A549 (cell line): ENCODE measurements around the gene NAT8. TPM values are rescaled to one million over a fixed set of nuclear protein-coding genes. Genes with fewer than 3 reads are reported as not detected.
A peak's percentile ranks its signal among the peaks of the same experiment; 100 is the strongest.
"Not testable (repeated sequence)": the region's sequence is repeated elsewhere in the genome, so short reads cannot be mapped to it uniquely, and the experiment has no call there.

ENCODE experiments used
- ATAC-seq, 2 experiments: fragments of 200-7000 bp in 1 of 2; fragments of >200 bp in 1 of 2; cut with Nextera tagmentation in 1 of 2; cut with Tn5 transposase in 1 of 2; 3 replicates each; pipeline versions ENCODE4 v1.8.0 to v1.9.1; 2018 to 2020; ENCODE audit warnings: mild to moderate bottlenecking in 1 of 2, moderate library complexity in 1 of 2
- CTCF ChIA-PET: fragments of 300-600 bp; sonication (Branson Sonifier 250); formaldehyde crosslinking; extraction: SDS; loops from one replicate; lab custom pipeline; 2021; ENCODE audit warnings: antibody characterized with exemption, inconsistent platforms; lab: Yijun Ruan, JAX
- POLR2A ChIA-PET: fragments of 350-600 bp; formaldehyde crosslinking; extraction: SDS; loops from one replicate; lab custom pipeline; 2021; ENCODE audit warnings: antibody characterized with exemption, inconsistent platforms; lab: Yijun Ruan, JAX
- DNase-seq, 2 experiments: peaks; one replicate each; pipeline versions ENCODE4 v3.0.0 to v3.0.0-alpha.2; 2011 to 2016; ENCODE audit warnings: low read depth in 1 of 2, low spot score in 1 of 2
- FAIRE-seq: peaks from 2 replicates; lab custom pipeline; 2011; peaks lifted over from hg19 to GRCh38; lab: Jason Lieb, UNC
- H3K27ac ChIP-seq, 2 experiments: fragments of >200 bp; sonication (Bioruptor Twin); formaldehyde crosslinking; 3 replicates each; pipeline ENCODE4 v1.5.1; 2016 to 2017
- H3K4me1 ChIP-seq: fragments of >200 bp; sonication (Bioruptor Twin); formaldehyde crosslinking; 3 replicates; pipeline ENCODE4 v1.6.1; 2016
- H3K4me2 ChIP-seq: fragments of >200 bp; sonication (Bioruptor Twin); formaldehyde crosslinking; 3 replicates; pipeline ENCODE4 v1.6.1; 2016
- H3K4me3 ChIP-seq: fragments of >200 bp; sonication (Bioruptor Twin); formaldehyde crosslinking; 3 replicates; pipeline ENCODE4 v1.5.1; 2016
- H3K9me3 ChIP-seq: fragments of >200 bp; sonication (Bioruptor Twin); formaldehyde crosslinking; 3 replicates; pipeline ENCODE4 v1.6.1; 2016
- CBX8 ChIP-seq: fragments of 200-600 bp; sonication (generic); IDR thresholded peaks from 2 replicates; pipeline ENCODE4 v1.6.1; 2016
- EHMT2 ChIP-seq: fragments of 200-600 bp; sonication (generic); IDR thresholded peaks from 2 replicates; pipeline ENCODE4 v1.6.1; 2016; ENCODE audit warnings: antibody characterized with exemption, low read depth, mild to moderate bottlenecking, moderate library complexity
- FOXS1 ChIP-seq: fragments of 250-450 bp; sonication (Bioruptor Pico); IDR thresholded peaks from 2 replicates; pipeline ENCODE4 v1.5.0; 2020; ENCODE audit warnings: mild to moderate bottlenecking, moderate library complexity
- HOXB5 ChIP-seq: fragments of 250-450 bp; sonication (Bioruptor Pico); IDR thresholded peaks from 2 replicates; pipeline ENCODE4 v1.5.0; 2020; ENCODE audit warnings: mild to moderate bottlenecking, moderate library complexity
- MAFK ChIP-seq: fragments of 450-650 bp; IDR thresholded peaks from 2 replicates; pipeline ENCODE4 v1.6.1; 2014; ENCODE audit not compliant: partially characterized antibody
- POLR2AphosphoS2 ChIP-seq: conservative IDR thresholded peaks from 2 replicates; pipeline ENCODE4 v1.6.1; 2012; ENCODE audit warnings: low read length, improper control_type of control experiment, inconsistent platforms
- RAD21 ChIP-seq, 2 experiments: fragments of >200 bp in 1 of 2; sonication (Bioruptor Twin) in 1 of 2; formaldehyde crosslinking in 1 of 2; IDR thresholded peaks in 1 of 2; conservative IDR thresholded peaks in 1 of 2; 2 replicates in 1 of 2; 3 replicates in 1 of 2; pipeline ENCODE4 v1.6.1; 2012 to 2018; ENCODE audit warnings: inconsistent platforms in 1 of 2
- RARB ChIP-seq: fragments of 250-450 bp; sonication (Bioruptor Pico); IDR thresholded peaks from 2 replicates; pipeline ENCODE4 v1.8.0; 2021; ENCODE audit warnings: mild to moderate bottlenecking, moderate library complexity
- SMC3 ChIP-seq: fragments of >200 bp; sonication (Bioruptor Twin); formaldehyde crosslinking; IDR thresholded peaks from 3 replicates; pipeline ENCODE4 v1.6.1; 2018; ENCODE audit warnings: inconsistent platforms
- SREBF2 ChIP-seq: fragments of 450-650 bp; IDR thresholded peaks from 2 replicates; pipeline ENCODE4 v1.6.1; 2014; ENCODE audit warnings: mild to moderate bottlenecking, moderate library complexity
- USF2 ChIP-seq: fragments of 450-650 bp; IDR thresholded peaks from 2 replicates; pipeline ENCODE4 v1.6.1; 2014; ENCODE audit warnings: antibody characterized with exemption
- ZFP36 ChIP-seq: fragments of 450-650 bp; IDR thresholded peaks from 2 replicates; pipeline ENCODE4 v1.6.1; 2014; ENCODE audit warnings: borderline replicate concordance; ENCODE audit not compliant: partially characterized antibody
- ZNF302 ChIP-seq: fragments of 250-450 bp; sonication (Bioruptor Pico); IDR thresholded peaks from 2 replicates; pipeline ENCODE4 v1.9.0; 2021; ENCODE audit warnings: inconsistent platforms, mild to moderate bottlenecking, moderate library complexity
- ZSCAN20 ChIP-seq: fragments of 250-450 bp; sonication (Bioruptor Pico); IDR thresholded peaks from 2 replicates; pipeline ENCODE4 v1.8.0; 2022; ENCODE audit warnings: mild to moderate bottlenecking, moderate library complexity
- WGBS: methylation state at CpG from one replicate; pipeline ENCODE4 v1.1.6; 2017; ENCODE audit errors: missing lambda C conversion rate; 5-methylcytosine and 5-hydroxymethylcytosine counted together
- polyA plus RNA-seq, 4 experiments: library from polyadenylated mRNA; depleted of rRNA in 3 of 4; stranded (reverse); fragments of >200 nt; fragmentation: RNase III in 1 of 4; extraction: RNeasy Plus Mini Kit Qiagen cat#74134 plus additional on column Dnase treatment in 1 of 4; gene quantifications; 2 replicates in 3 of 4; 3 replicates in 1 of 4; pipeline ENCODE4 v1.2.3, GENCODE V29; 2011 to 2017
- TF ChIP-seq, protein P1 (sequence below): fragments of >200 bp; sonication (Bioruptor Twin); formaldehyde crosslinking; IDR thresholded peaks from 2 replicates; pipeline ENCODE4 v1.6.1; 2016
- TF ChIP-seq, protein P2 (sequence below): IDR thresholded peaks from 2 replicates; pipeline ENCODE4 v1.6.1; 2012
- TF ChIP-seq, protein P3 (sequence below): fragments of >200 bp; sonication (Bioruptor Twin); formaldehyde crosslinking; IDR thresholded peaks from 3 replicates; pipeline ENCODE4 v1.5.1; 2016
- TF ChIP-seq, protein P4 (sequence below): fragments of 250-450 bp; sonication (Bioruptor Pico); IDR thresholded peaks from 2 replicates; pipeline ENCODE4 v1.5.0; 2020; ENCODE audit warnings: low read depth, mild to moderate bottlenecking, moderate library complexity
- TF ChIP-seq, protein P5 (sequence below): IDR thresholded peaks from 2 replicates; pipeline ENCODE4 v1.6.1; 2012; ENCODE audit warnings: low read depth, borderline replicate concordance

The NAT8 gene
- polyA plus RNA-seq, 2 of the 4 experiments (the other 2 are of a cell fraction), result not detected

GRCh38 chr2:73651591-73652230, 9.5 kb upstream of the NAT8 start:
- no peaks in the 10 kb centered on the region for H3K9me3 ChIP-seq
- no peak overlapping the region for H3K27ac ChIP-seq
- no peak for DNase-seq
- CTCF ChIA-PET, result interaction anchor here (1.3 kb wide), 1 partner anchor 12 kb away, joined by 3 read pairs; no protein-coding TSS in a partner anchor
- FAIRE-seq, result no peak
- no peak overlapping the region for H3K4me2 ChIP-seq
- peak; percentile 37 to 55; a peak in 3 of 6 replicates for ATAC-seq
- H3K4me3 ChIP-seq, result no peak overlapping the region
- WGBS, result 37% methylated on average over 6 of the region's 6 CpGs
- no peaks in the 10 kb centered on the region for H3K4me1 ChIP-seq
- TF ChIP-seq, protein P1, sequence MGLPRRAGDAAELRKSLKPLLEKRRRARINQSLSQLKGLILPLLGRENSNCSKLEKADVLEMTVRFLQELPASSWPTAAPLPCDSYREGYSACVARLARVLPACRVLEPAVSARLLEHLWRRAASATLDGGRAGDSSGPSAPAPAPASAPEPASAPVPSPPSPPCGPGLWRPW, result no peak
- TF ChIP-seq EHMT2, result no peak
- TF ChIP-seq SREBF2, result no peak
- TF ChIP-seq, protein P2, sequence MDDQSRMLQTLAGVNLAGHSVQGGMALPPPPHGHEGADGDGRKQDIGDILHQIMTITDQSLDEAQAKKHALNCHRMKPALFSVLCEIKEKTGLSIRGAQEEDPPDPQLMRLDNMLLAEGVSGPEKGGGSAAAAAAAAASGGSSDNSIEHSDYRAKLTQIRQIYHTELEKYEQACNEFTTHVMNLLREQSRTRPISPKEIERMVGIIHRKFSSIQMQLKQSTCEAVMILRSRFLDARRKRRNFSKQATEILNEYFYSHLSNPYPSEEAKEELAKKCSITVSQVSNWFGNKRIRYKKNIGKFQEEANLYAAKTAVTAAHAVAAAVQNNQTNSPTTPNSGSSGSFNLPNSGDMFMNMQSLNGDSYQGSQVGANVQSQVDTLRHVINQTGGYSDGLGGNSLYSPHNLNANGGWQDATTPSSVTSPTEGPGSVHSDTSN, result no peak
- TF ChIP-seq FOXS1 (CRISPR knock-in tag), result no peak
- TF ChIP-seq ZSCAN20 (CRISPR knock-in tag), result no peak
- TF ChIP-seq CBX8, result no peak
- TF ChIP-seq ZFP36, result no peak
- TF ChIP-seq SMC3, result no peak
- no peak for TF ChIP-seq RARB (CRISPR knock-in tag)
- no peak for TF ChIP-seq USF2
- TF ChIP-seq, protein P3, sequence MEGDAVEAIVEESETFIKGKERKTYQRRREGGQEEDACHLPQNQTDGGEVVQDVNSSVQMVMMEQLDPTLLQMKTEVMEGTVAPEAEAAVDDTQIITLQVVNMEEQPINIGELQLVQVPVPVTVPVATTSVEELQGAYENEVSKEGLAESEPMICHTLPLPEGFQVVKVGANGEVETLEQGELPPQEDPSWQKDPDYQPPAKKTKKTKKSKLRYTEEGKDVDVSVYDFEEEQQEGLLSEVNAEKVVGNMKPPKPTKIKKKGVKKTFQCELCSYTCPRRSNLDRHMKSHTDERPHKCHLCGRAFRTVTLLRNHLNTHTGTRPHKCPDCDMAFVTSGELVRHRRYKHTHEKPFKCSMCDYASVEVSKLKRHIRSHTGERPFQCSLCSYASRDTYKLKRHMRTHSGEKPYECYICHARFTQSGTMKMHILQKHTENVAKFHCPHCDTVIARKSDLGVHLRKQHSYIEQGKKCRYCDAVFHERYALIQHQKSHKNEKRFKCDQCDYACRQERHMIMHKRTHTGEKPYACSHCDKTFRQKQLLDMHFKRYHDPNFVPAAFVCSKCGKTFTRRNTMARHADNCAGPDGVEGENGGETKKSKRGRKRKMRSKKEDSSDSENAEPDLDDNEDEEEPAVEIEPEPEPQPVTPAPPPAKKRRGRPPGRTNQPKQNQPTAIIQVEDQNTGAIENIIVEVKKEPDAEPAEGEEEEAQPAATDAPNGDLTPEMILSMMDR, result no peak
- TF ChIP-seq MAFK, result no peak
- TF ChIP-seq ZNF302 (CRISPR knock-in tag), result no peak
- no peak for TF ChIP-seq RAD21 (conservative IDR thresholded peaks at IDR 0.05 in 1 of 2, IDR thresholded peaks at IDR 0.05 in 1 of 2)
- TF ChIP-seq, protein P4, sequence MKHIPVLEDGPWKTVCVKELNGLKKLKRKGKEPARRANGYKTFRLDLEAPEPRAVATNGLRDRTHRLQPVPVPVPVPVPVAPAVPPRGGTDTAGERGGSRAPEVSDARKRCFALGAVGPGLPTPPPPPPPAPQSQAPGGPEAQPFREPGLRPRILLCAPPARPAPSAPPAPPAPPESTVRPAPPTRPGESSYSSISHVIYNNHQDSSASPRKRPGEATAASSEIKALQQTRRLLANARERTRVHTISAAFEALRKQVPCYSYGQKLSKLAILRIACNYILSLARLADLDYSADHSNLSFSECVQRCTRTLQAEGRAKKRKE (CRISPR knock-in tag), result no peak
- TF ChIP-seq HOXB5 (CRISPR knock-in tag), result no peak
- TF ChIP-seq, protein P5, sequence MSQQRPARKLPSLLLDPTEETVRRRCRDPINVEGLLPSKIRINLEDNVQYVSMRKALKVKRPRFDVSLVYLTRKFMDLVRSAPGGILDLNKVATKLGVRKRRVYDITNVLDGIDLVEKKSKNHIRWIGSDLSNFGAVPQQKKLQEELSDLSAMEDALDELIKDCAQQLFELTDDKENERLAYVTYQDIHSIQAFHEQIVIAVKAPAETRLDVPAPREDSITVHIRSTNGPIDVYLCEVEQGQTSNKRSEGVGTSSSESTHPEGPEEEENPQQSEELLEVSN, result no peak
- no peak for TF ChIP-seq POLR2AphosphoS2
- POLR2A ChIA-PET, result no interaction called here

DNA sequence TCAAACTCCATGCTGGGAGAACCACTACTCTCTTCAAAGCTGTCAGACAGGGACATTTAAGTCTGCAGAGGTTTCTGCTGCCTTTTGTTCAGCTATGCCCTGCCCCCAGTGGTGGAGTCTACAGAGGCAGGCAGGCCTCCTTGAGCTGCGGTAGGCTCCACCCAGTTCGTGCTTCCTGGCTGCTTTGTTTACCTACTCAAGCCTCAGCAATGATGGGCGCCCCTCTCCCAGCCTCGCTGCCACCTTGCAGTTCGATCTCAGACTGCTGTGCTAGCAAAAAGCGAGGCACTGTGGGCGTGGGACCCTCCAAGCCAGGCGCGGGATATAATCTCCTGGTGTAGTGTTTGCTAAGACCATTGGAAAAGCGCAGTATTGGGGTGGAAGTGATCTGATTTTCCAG, 5.5 kb upstream of the NAT8 start:
- 35% methylated on average over 7 of the region's 10 CpGs for WGBS
- CTCF ChIA-PET, result interaction anchor here (1.6 to 1.7 kb wide), 2 partner anchors 12 to 36 kb away, joined by 3 to 6 read pairs; no protein-coding TSS in a partner anchor
- H3K27ac ChIP-seq, H3K4me3 ChIP-seq, H3K9me3 ChIP-seq, ATAC-seq, DNase-seq, FAIRE-seq, H3K4me1 ChIP-seq, POLR2A ChIA-PET: not testable (repeated sequence)
- H3K4me2 ChIP-seq, result peak overlapping the region; percentile 28; the same call in 1 of the 3 replicates
